ENCODE data around the gene CDX2.

Gene CDX2

GRCh38 chr13:27960362-27961226 lies 8.5 kb downstream of the CDX2 start:
- TF ChIP-seq CTCF (IDR thresholded peaks at IDR 0.05; ENCODE audit: low read length, missing control alignments) = peak; percentile 22
- DNase-seq (ENCODE audit: low read depth) = peak; percentile 31
- H3K4me3 ChIP-seq (replicated peaks; ENCODE audit: low read depth, low read length) = no peak overlapping the region

- DNase-seq (ENCODE audit: low read depth) = no peak
- no peak for TF ChIP-seq CTCF (IDR thresholded peaks at IDR 0.05; ENCODE audit: low read length, missing control alignments)
- H3K4me3 ChIP-seq (replicated peaks; ENCODE audit: low read depth, low read length) = no peak overlapping the region
These were observed 9.1 kb downstream of the CDX2 start for GRCh38 chr13:27959976-27960361.

GRCh38 chr13:27956576-27957300 lies 12.4 kb downstream of the CDX2 start:
- no peak overlapping the region for H3K4me3 ChIP-seq (replicated peaks; ENCODE audit: low read depth, low read length)
- no peak for DNase-seq (ENCODE audit: low read depth)
- TF ChIP-seq CTCF (IDR thresholded peaks at IDR 0.05; ENCODE audit: low read length, missing control alignments) = no peak

GRCh38 chr13:27955014-27955591 lies 14.0 kb downstream of the CDX2 start:
- DNase-seq (ENCODE audit: low read depth) = no peak
- no peak overlapping the region for H3K4me3 ChIP-seq (replicated peaks; ENCODE audit: low read depth, low read length)
- no peak for TF ChIP-seq CTCF (IDR thresholded peaks at IDR 0.05; ENCODE audit: low read length, missing control alignments)

- DNase-seq (ENCODE audit: low read depth) = peak; percentile 13
- peak overlapping the region; percentile 21 for H3K4me3 ChIP-seq (replicated peaks; ENCODE audit: low read depth, low read length)
- TF ChIP-seq CTCF (IDR thresholded peaks at IDR 0.05; ENCODE audit: low read length, missing control alignments) = no peak
These were observed 14.7 kb downstream of the CDX2 start for GRCh38 chr13:27954406-27954851.

- peak; percentile 65 for DNase-seq (ENCODE audit: low read depth)
- peak; percentile 34 for TF ChIP-seq CTCF (IDR thresholded peaks at IDR 0.05; ENCODE audit: low read length, missing control alignments)
- peak overlapping the region; percentile 30 for H3K4me3 ChIP-seq (replicated peaks; ENCODE audit: low read depth, low read length)
These were observed 15.3 kb downstream of the CDX2 start for GRCh38 chr13:27953676-27954405.
